CD4-positive, alpha-beta T cell treated with Interleukin-1 beta for 1 hour (primary cell): ENCODE results near the gene CCR5.
"Not testable (repeated sequence)": the region's sequence is repeated elsewhere in the genome, so short reads cannot be mapped to it uniquely, and the experiment has no call there.

Source experiments
- DNase-seq, 2 donors: peaks; one replicate each; pipeline ENCODE4 v3.0.0-alpha.2; 2020 to 2022

The CCR5 gene

DNA sequence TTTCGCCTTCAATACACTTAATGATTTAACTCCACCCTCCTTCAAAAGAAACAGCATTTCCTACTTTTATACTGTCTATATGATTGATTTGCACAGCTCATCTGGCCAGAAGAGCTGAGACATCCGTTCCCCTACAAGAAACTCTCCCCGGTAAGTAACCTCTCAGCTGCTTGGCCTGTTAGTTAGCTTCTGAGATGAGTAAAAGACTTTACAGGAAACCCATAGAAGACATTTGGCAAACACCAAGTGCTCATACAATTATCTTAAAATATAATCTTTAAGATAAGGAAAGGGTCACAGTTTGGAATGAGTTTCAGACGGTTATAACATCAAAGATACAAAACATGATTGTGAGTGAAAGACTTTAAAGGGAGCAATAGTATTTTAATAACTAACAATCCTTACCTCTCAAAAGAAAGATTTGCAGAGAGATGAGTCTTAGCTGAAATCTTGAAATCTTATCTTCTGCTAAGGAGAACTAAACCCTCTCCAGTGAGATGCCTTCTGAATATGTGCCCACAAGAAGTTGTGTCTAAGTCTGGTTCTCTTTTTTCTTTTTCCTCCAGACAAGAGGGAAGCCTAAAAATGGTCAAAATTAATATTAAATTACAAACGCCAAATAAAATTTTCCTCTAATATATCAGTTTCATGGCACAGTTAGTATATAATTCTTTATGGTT is at the start of gene CCR5:
Gene CCR5 (plus strand): TSS at position 108 of the 680 bp plus-strand sequence. CDS start 1,957 bp downstream, outside the sequence.
- DNase-seq, result peak in 1 of 2 donors; percentile 52

DNA sequence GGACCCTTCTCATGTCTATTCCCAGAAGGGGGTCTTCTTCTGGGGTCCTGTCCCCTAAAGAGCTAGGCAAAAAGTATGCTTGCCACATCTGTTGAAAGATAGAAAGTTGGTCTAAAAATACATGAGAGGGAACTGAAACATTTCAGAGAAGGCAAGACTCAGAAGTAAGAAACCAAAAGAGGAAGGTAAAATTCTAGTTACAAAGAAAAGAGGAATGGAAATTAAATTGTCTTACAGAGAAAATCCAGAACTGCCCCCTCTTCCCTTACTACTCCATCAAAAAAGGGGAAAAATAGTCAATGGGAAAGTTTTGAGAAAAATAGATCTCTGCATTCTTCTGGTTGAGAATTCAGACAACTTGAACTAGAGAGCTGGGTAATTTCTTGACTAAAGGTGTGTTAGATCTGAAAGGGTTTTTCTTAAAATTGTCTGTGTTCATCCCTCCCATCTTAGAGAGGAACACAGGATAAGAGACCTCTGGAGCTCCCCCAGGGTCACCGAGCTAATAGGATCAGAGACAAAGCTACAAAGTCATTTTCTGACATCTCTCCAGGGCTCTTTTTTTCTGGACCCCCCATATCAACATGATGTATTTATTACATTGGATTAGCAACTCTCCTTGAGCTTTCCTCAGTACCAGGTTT is 49.2 kb upstream of the CCR5 start:
- no peak for DNase-seq

DNA sequence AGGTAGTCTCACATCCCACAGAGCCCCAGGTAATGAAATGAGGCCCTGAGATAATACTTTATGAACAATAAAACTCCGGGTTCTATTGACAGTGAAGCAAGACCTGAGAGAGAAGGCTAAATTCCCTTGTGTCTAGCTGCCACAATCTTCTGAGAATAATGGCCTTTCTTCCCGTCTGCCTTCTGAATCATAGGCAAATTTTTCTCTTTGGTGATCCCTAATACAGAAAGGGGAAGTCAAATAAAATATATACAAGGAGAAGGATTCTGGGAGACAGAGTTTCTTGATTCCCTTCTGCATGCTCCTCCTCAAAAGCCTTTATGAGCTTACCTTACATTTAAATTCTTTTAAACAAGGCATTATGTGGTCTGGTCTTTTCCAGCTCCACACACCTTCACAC is 46.7 kb upstream of the CCR5 start:
- no peak for DNase-seq

DNA sequence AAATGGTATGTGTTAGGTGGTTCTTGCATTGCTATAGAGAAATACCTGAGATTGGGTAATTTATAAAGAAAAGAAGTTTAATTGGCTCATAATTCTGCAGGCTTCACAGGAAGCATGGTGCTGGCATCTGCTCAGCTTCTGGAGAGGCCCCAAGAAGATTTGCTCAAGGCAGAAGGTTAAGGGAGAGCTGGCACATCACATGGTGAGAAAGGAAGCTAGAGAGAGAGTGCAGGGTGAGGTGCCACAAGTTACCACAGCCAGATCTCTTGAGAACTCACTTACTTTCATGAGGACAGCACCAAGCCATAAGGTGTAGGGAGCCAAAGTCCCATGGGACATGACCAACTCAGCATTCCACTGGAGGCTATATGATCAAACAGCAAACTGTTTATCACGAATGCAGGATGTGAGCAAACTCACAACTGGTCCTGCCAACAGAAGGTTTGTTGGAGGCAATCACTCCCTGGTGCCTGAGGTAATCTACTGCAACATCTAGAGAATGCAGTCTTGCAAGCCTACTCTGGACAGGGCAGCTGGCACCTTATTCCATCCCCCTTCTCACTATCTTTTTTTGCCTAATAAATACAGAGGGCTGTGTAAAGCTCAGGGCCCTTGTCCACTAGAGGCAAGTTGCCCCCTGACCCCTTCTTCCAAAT is 45.0 kb upstream of the CCR5 start:
- no peak for DNase-seq

DNA sequence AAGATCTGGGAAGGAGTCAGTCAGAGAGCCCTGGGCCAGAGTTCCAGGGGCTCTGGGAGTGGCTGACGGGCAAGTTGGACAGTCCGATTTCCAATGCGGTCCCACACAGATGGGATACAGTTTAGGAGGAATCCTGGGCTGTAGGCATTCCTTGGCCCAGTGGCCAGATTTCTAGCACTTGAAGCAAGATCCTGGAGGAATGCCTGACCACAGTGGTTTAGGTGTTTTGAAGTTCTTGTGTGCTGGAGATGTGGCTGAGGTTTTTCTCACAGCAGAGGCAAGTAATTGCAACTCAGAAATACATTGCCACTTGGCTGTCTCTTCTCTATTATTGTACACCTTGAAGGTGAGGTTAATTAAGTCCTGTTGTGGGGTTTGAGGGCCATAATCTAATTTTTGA is 40.1 kb upstream of the CCR5 start:
- DNase-seq, result not testable (repeated sequence)

DNA sequence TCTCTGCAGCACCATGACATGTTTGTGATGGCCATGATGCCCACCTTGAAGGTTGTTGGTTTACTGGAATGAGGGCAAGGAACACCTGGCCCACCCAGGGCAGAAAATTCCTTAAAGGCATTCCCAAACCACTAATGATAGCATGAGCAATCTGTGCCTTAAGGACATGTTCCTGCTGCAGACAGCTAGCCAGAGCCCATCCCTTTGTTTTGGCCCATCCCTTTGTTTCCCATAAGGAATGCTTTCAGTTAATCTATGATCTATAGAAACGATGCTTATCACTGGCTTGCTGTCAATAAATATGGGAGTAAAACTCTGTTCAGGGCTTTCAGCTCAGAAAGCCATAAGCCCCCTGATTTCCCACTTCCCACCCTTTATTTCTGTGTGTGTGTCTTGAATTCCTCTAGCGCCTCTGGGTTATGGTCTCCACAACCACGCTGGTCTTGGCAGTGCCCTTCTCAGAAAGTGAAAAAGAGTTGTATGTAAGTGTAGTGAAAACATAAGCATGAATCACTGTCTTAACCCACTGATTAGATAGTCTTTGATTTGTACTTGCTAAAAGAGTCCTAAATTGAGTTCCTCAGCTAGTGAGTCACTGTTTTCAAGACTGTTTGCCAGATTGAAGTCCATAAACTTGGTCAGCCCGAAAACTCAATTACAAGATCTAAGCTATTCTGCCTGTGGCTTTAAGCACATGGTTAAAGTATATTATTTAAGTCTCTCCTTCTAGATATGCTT is 35.8 kb upstream of the CCR5 start:
- no peak for DNase-seq

DNA sequence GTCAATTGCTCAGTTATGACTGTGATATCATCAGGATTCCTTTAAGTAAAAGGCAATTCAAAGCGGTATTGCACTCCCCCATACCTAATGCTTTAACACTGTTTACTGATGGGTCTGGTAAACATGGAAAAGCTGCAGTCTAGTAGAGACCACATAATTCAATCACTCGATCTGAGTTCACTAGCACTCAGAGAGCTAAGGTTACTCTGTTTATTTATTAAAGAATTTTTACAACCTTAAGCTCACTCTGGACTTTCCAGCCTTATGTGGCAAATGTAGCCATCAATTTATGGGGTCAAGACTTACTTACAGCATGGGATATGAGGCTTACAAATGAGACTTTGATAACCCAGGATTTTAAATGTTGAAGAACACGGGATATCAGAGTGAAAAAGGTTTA is 35.2 kb upstream of the CCR5 start:
- no peak for DNase-seq

DNA sequence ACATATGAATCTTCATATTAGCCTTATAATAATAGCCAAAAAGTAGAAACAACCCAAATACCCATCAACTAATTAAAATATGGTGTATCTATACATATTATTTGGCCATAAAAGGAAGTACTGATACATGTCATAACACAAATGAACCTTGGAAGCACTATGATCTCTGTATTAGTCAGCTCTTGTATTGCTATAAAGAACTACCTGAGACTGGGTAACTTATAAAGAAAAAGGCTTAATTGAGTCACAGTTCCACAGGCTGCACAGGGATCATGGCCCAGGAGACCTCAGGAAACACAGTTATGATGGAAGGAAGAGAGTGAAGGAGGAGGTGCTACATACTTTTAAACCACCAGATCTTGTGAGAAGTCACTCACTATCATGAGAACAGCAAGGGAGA is 32.8 kb upstream of the CCR5 start:
- no peak for DNase-seq

DNA sequence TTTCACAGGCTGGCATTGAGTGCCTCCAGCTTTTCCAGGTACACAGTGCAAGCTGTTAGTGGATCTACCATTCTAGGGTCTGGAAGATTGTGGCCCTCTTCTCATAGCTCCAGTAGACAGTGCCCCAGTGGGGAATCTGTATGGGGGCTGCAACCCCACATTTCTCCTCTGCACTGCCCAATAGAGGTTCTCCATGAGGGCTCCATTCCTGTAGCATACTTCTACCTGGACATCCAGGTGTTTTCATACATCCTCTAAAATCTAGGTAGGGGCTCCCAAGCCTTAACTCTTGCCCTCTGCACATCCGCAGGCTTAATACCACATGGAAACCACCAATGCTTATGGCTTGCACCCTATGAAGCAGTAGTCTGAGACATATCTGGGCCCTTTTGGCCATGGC is 31.9 kb upstream of the CCR5 start:
- DNase-seq, result no peak

DNA sequence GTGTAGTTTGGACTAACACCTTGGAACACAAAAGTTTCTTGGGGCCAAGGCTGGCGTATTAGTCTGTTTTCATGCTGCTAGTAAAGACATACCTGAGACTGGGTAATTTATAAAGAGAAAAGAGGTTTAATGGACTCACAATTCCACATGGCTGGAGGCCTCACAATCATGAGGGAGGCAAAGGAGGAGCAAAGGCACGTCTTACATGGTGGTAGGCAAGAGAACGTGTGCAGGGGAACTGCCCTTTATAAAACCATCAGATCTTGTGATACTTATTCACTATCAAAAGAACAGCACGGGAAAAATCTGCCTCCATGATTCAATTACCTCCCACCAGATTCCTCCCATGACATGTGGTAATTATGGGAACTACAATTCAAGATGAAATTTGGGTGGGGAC is 26.3 kb upstream of the CCR5 start:
- no peak for DNase-seq

DNA sequence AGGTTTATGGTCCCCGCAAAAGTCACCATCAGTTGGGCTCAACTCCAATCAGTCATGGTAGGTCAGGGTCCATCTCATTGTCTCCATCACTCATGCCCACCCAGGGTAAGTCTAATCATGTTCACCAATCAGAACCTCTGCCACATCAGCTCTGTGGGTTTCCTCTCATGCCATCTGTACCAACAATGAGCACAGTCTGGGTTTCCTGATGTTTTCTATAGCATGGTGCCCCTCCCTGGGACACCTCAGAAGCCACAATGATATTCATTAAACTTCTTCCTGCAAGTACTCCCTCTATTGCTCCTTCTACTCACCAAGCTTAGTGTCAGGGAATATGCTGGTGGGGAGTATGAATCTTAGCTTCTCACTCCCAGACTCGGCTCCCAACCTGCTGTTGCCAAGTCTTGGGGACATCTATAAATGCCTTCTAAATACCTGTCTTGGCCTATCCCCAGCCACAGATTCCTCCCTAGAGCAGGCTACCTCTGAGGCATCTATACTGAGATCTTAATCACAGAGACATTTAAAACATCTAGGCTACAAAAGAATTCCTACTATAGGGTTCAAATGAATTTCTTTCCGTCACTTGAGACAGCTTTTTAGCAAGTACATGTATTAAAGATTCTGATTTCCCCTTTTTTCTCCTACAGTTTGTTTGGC is 21.8 kb upstream of the CCR5 start:
- DNase-seq, result no peak

DNA sequence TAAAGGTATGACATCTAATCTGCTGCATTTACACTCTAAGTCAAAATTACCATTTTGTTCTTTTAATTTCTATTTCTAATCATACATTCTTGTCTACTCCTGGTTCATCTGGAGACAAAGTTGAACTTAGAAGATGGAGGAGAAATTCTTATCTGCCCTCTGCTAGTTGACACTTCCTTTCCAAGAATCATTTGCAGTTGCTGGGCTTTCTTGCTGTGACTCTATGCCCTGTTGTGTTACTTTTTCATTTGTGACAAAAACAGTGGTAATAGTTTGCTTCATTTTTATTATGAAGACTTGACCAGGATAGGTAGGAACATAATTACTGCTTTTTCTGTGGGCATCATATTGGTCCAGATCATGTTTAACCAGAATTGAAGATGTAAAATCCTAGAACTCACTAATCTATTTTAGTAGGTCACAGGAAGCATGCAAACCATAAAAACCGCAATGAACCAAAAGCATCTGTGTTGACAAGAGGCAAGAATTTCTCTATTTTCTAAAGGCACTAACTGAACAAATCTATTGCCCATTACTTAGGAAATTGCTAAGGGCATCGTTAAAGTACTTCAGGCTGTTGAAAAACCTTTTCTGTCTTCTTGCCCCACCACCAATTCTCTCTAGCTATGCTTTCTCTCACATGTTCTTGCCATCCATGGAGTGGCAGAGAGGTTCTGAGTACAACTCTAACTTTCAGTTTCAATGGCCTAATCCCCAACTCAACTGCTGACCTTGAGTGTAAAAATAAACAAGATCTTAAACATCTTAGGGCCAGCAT is 21.1 kb upstream of the CCR5 start:
- no peak for DNase-seq

DNA sequence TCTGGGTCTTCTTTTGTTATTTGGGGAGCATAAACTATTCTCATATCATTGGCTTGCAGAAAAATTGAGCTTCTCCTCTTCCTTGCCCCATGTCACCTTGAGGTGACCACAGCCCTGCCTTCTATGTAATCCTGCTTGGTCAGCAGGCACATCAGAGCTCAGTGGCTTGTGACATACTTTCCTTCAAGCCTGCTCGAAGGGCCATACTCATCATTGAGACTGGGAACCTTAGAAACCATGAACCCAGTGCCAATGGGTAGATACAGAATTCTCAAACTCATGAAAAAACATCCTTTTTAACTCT is 20.5 kb upstream of the CCR5 start:
- DNase-seq, result no peak

DNA sequence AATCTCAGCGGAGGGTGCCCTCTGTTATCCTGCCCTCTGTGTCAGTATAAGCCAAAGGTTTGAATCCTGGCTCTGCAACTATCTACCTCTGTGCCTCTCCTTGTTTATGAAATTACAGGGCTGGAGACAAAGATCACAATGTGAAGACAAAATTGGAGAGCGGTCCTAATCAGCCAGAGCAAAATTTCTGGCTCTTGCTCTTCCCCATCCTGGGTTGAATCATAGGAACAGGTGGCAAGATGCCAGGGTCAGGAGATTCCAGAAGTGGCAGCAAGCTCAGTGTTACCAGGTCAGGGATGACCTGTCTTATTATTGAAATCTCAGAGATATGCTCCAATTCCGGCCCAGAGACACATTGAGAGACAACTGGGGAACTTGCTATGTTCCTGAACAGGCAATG is 19.1 kb upstream of the CCR5 start:
- DNase-seq, result no peak

DNA sequence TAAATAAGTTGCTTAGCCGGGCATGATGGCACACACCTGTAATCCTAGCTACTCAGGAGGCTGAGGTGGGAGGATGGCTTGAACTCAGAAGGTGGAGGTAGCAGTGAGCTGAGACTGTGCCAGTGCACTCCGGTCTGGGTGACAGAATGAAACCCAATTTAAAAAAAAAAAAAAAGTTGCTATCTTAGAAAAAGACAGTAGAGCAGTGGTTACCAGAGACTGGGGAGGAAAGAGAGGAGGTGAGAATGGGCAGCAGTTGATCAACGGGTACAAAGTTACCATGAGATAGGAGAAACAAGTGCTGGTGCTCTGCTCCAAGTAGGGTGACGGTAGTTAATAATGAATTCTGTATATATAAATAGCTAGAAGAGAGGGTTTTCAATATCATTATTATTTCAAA is 17.7 kb upstream of the CCR5 start:
- no peak for DNase-seq

DNA sequence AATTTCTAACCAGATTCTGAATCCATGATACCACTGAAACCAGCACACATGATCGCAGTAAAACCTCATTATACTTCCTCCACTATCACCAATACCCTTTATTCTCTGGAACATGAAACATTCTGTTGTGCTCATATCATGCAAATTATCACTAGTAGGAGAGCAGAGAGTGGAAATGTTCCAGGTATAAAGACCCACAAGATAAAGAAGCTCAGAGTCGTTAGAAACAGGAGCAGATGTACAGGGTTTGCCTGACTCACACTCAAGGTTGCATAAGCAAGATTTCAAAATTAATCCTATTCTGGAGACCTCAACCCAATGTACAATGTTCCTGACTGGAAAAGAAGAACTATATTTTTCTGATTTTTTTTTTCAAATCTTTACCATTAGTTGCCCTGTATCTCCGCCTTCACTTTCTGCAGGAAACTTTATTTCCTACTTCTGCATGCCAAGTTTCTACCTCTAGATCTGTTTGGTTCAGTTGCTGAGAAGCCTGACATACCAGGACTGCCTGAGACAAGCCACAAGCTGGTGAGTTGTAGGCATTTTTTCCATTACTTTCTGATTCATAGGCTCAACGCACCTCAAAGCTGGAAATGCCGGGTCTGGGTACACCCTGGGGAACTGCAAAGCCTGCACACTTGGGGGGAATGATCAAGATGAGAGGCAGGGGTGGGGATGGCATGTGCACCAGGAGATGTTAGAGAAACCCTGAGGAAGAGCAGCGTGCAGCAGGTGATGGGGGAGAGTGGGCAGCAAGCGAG is 16.9 kb upstream of the CCR5 start, which contains the start of gene CCR2:
Gene CCR2 (plus strand): TSS at position 465 of the 764 bp plus-strand sequence. CDS start 3,417 bp downstream, outside the sequence.
- no peak for DNase-seq

DNA sequence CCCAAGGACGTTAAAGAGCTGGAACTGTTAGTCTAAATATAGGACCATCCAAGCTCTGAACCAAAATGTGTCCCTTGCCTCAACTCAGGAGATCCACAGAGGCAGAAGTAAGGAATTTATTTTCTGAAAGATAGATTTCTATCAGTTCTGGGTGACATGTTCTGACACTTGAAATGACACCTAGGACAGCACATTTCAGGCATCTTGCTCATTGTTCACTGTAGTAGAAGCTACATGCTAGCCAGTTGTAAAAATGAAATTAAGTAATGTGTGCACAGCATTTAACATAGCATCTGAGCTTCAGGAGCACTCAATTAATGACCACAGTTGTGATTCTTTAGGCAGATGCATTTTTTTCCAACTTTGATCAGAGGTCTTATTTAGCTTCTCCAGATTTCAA is 16.3 kb upstream of the CCR5 start:
- no peak for DNase-seq

DNA sequence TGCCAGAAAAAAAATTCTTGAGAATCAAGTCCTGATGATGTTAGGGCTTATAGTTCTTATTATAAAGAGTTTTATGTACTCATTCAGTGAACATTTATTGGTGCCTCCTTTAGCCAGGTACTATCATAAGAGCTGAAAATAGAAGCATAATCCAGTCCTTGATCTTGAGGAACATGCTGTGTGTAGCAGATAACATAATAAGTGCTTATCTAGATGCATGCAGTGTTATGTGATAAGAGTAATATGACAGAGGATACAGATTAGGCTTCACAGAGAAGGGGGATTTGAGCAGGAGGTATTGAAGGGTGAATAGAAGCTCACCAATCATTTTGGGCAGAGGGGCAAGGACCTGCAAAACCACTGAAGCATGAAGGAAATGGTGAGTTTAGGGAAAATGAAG is 15.8 kb upstream of the CCR5 start:
- DNase-seq, result no peak

DNA sequence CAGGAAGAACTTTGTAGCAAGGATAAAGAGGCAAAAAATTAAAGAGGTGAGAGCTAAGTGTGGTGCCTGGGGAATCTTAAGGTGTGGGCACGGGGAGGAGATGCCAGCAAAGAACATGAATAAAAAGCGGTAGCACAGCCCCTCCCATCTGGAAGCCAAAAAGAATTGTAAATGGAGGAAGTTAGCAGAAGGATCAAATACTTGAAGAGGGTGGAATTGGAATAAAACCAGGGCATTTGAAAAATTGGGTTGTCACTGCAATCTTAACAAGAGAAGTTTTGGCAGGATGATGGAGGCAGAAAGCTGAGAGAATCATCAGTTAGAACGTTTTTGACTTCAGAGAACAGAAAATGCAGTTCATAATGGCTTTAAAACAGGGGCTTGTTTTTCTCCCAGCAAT is 14.5 kb upstream of the CCR5 start:
- no peak for DNase-seq

DNA sequence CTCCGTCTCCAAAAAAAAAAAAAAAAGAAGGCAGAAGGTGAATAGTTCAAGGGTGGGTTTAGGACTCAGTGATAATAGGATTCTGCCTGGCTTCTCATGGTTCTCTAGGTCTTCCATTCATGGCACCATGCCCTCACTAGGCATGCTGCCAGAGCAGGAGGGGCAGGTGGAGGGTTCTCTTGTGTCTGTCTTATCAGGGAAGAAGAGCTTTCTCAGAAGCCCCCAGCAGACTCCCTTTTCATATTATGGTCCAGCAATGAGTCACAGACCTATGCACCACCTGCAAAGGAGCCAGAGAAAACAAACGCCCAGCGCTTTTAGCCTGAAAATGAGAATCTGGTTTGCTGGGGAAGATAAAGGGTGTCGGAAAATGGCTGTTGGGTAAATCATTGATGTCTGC is 13.8 kb upstream of the CCR5 start:
- DNase-seq, result no peak

DNA sequence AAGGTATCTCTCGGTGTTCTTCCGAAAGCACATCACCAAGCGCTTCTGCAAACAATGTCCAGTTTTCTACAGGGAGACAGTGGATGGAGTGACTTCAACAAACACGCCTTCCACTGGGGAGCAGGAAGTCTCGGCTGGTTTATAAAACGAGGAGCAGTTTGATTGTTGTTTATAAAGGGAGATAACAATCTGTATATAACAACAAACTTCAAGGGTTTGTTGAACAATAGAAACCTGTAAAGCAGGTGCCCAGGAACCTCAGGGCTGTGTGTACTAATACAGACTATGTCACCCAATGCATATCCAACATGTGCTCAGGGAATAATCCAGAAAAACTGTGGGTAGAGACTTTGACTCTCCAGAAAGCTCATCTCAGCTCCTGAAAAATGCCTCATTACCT is 12.3 kb upstream of the CCR5 start:
- DNase-seq, result no peak
